Mucosa of descending colon (tissue), 3 donors: ENCODE data around the gene RSBN1L. TPM values are rescaled to one million over a fixed set of nuclear protein-coding genes. Genes with fewer than 3 reads are reported as not detected.
"Not testable (repeated sequence)": the region's sequence is repeated elsewhere in the genome, so short reads cannot be mapped to it uniquely, and the experiment has no call there.

Source experiments
- ATAC-seq: fragments of 200-7000 bp; cut with Tn5 transposase; one replicate; pipeline ENCODE4 v1.9.1; 2020; ENCODE audit warnings: mild to moderate bottlenecking, moderate library complexity
- DNase-seq, 3 donors: peaks; one replicate each; pipeline ENCODE4 v3.0.0-alpha.2; 2020
- H3K36me3 ChIP-seq: fragments of 200-600 bp; one replicate; pipeline ENCODE4 v1.8.0; 2021; ENCODE audit warnings: low read depth, mild to moderate bottlenecking
- H3K4me1 ChIP-seq: fragments of 200-600 bp; one replicate; pipeline ENCODE4 v1.8.0; 2021; ENCODE audit warnings: low read depth, mild to moderate bottlenecking
- H3K4me3 ChIP-seq: fragments of 200-600 bp; one replicate; pipeline ENCODE4 v1.8.0; 2021; ENCODE audit warnings: mild to moderate bottlenecking
- H3K9me3 ChIP-seq: fragments of 200-600 bp; one replicate; pipeline ENCODE4 v1.8.0; 2021; ENCODE audit warnings: mild to moderate bottlenecking
- CTCF ChIP-seq: fragments of 200-600 bp; IDR thresholded peaks from one replicate; pipeline ENCODE4 v1.8.0; 2022; ENCODE audit warnings: antibody characterized with exemption, mild to moderate bottlenecking
- intact Hi-C, 2 donors: fragments of 100-400 bp; cut with DNase I in 1 of 2; cut with micrococcal nuclease in 1 of 2; formaldehyde crosslinking; loops; one replicate each; pipeline versions ENCODE4 v1.11.0 to v1.11.1; 2022; cut with DNase I, micrococcal nuclease
- total RNA-seq, 3 donors: library from RNA; stranded (reverse); fragmentation: NEBNext Ultra II Directional in 2 of 3; extraction: Animal tissue kit (Norgen Biotek cat#: 25700) in 2 of 3; gene quantifications; one replicate each; pipeline versions ENCODE4 v1.2.1 to v1.2.4, GENCODE V29; 2021 to 2023
- donor health status: DM: no; HTN: no; CAD: no; lungs with moderate emphysema.
- donor health status: DM: no; HTN: no; CAD: no.
- donor health status: DM: no; HTN: yes; CAD: no.

The RSBN1L gene
- total RNA-seq, 3 donors from 2014 or later, result 19.1 to 31.5 (median 19.6) TPM

- TF ChIP-seq CTCF, result no peak
- Histone ChIP-seq H3K36me3 (no peaks in the 10 kb centered on the region), H3K4me3 (no peak overlapping the region), H3K9me3 (no peaks in the 10 kb centered on the region), H3K4me1 (peaks cover 25% of the 10 kb centered on the region)
- DNase-seq (no peak), ATAC-seq (no peak)
- intact Hi-C loops, result no loop called here
Measured at GRCh38 chr7:77782383-77782782, 86.1 kb downstream of the RSBN1L start.

GRCh38 chr7:77783111-77783510, 86.9 kb downstream of the RSBN1L start:
- Histone ChIP-seq H3K9me3 (no peaks in the 10 kb centered on the region), H3K4me3 (no peak overlapping the region), H3K4me1 (peaks cover 25% of the 10 kb centered on the region), H3K36me3 (no peaks in the 10 kb centered on the region)
- intact Hi-C loops, result no loop called here
- ATAC-seq (peak; percentile 4), DNase-seq (no peak)
- no peak for TF ChIP-seq CTCF

DNA sequence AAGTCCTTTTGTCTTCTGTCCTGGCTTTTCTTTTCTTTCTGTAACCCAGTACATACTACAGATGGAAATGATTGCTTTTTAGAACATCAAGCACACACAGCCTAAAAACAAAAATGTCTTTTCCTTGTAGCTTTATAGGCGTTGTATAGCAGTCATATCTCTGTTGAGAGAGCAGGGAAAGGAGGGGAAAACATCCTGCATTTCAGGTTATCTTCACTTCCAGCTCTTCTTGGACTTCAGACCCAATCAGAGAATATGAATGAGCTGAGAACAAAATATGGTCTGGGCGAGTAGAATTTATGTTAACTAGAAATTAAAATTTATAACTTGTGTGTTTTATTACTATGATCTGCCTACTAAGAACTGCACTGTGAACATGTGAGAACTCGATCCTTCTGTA, 87.3 kb downstream of the RSBN1L start:
- H3K4me3 ChIP-seq, result no peak overlapping the region
- no peaks in the 10 kb centered on the region for H3K9me3 ChIP-seq
- ATAC-seq (peak; percentile 97), DNase-seq (peak in 1 of 3 donors; percentile 40)
- intact Hi-C loops, result no loop called here
- TF ChIP-seq CTCF, result no peak
- H3K36me3 ChIP-seq, result no peaks in the 10 kb centered on the region
- H3K4me1 ChIP-seq, result peaks cover 25% of the 10 kb centered on the region

GRCh38 chr7:77784426-77784825, 88.2 kb downstream of the RSBN1L start:
- intact Hi-C loops, DNase-seq, ATAC-seq, H3K9me3 ChIP-seq, H3K4me3 ChIP-seq, H3K36me3 ChIP-seq: not testable (repeated sequence)
- peaks cover 25% of the 10 kb centered on the region for H3K4me1 ChIP-seq

DNA sequence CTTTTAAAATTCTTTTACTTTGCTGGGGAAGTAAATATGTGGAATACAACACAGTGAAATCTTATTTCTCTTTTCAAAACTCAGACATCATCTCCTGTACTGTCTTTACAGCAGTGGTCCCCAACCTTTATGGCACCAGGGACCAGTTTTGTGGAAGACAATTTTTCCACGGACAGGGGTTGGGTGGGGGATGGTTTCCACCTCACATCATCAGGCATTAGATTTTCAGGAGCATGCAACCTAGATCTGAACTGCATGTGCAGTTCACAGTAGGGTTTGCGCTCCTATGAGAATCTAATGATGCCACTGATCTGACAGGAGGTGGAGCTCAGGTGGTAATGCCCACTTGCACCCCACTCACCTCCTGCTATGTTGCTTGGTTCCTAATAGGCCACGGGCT, 89.8 kb downstream of the RSBN1L start:
- DNase-seq (no peak), ATAC-seq (no peak)
- TF ChIP-seq CTCF, result no peak
- no peaks in the 10 kb centered on the region for H3K36me3 ChIP-seq
- H3K4me3 ChIP-seq, result no peak overlapping the region
- intact Hi-C loops, result no loop called here
- no peaks in the 10 kb centered on the region for H3K9me3 ChIP-seq
- peaks cover 23% of the 10 kb centered on the region for H3K4me1 ChIP-seq

GRCh38 chr7:77786741-77787140, 90.5 kb downstream of the RSBN1L start:
- ATAC-seq, result no peak
- no peaks in the 10 kb centered on the region for H3K36me3 ChIP-seq
- H3K4me1 ChIP-seq, result peaks cover 25% of the 10 kb centered on the region
- intact Hi-C loops, result no loop called here
- DNase-seq, result no peak
- H3K4me3 ChIP-seq, result no peak overlapping the region
- TF ChIP-seq CTCF, result no peak
- H3K9me3 ChIP-seq, result no peaks in the 10 kb centered on the region
